HG03432 (cell line): ENCODE measurements around the gene HES4.
"Not testable (repeated sequence)": the region's sequence is repeated elsewhere in the genome, so short reads cannot be mapped to it uniquely, and the experiment has no call there.

Experiments
- ATAC-seq: cut with Tn5 transposase; IDR thresholded peaks from one replicate; pipeline ENCODE4 v1.9.1; 2021; ENCODE audit warnings: mild to moderate bottlenecking, moderate library complexity; ENCODE audit not compliant: unreplicated experiment

The HES4 gene

GRCh38 chr1:1033731-1034438 is 34.0 kb upstream of the HES4 start:
- ATAC-seq = no peak

DNA sequence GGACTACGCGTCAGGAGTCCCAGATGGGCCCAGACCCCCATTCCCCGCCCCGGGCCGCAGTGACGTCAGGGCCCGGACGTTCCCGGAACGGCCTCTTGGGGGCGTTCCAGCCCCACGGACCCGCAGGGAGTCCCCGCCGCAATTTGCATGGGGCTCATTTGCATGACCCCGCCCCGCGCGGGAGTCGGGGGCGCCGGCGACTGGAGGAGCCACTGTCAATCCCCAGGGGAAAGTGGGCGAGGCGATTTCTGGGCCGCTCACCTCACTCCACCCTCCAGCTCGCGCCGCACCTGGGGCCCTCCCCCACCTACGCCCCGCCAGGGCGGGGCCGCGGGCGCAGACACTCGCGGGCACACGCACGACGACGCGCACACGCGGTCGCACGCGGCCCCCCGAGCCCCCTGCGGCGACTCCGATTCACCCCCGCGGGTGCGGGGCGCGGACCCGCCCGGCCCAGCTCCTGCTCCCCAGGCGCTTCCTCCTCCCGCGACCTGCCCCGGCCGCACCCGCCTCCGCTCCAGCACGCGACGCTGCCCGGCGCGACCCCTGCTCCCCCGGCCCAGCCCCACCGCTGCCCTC is 33.2 kb upstream of the HES4 start:
- peak; percentile 79 for ATAC-seq

- ATAC-seq = peak; percentile 11
Measured at GRCh38 chr1:1032424-1032823, 32.5 kb upstream of the HES4 start.

GRCh38 chr1:1031659-1032235 is 31.9 kb upstream of the HES4 start:
- ATAC-seq = no peak

GRCh38 chr1:1030867-1031658 is 31.2 kb upstream of the HES4 start:
- not testable (repeated sequence) for ATAC-seq

DNA sequence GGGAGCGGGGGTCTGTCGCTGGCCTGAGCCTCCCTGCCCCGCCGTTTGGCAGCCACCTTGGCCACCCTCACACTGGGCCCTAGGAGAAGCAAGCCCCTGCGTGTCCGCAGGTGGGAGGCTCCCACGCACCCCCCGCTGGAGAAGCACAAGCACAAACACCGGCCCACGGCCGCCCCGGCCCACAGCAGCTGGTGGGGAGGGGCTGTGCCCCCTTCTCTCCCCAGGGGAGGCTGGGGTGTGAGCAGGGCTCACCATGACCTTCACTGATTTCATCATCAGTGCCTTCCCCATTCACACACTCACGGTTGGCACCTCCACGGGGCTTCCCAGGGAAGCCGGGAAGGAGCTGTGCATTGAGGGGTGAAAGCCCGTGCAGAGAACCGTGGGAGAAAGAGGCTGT is 27.9 kb upstream of the HES4 start:
- ATAC-seq = no peak

GRCh38 chr1:1026599-1027413 is 26.9 kb upstream of the HES4 start:
- no peak for ATAC-seq

- no peak for ATAC-seq
Measured at GRCh38 chr1:1025730-1026129, 25.8 kb upstream of the HES4 start.

GRCh38 chr1:1024771-1025699 is 25.1 kb upstream of the HES4 start:
- no peak for ATAC-seq

GRCh38 chr1:1024149-1024770 is 24.4 kb upstream of the HES4 start:
- ATAC-seq = no peak

DNA sequence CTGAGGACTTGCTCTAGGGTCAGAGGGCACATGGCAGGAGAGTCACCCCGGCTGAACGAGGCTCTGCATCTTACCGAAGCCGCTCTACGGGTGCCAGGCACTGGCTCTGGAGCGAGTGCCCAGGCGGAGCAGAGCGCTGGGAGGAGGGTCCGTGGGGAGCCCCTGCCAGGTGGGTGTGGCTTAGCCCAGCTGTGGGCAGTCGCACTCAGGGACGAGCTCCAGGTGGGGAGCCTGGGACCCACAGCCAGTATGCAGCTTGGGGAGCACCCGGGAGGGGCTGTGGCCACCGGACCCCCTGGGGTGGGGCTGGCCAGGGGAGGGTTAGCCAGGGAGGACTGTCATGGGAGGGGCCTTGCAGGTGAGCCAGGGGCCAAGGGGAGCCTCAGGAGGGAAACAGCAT is 23.8 kb upstream of the HES4 start:
- no peak for ATAC-seq

DNA sequence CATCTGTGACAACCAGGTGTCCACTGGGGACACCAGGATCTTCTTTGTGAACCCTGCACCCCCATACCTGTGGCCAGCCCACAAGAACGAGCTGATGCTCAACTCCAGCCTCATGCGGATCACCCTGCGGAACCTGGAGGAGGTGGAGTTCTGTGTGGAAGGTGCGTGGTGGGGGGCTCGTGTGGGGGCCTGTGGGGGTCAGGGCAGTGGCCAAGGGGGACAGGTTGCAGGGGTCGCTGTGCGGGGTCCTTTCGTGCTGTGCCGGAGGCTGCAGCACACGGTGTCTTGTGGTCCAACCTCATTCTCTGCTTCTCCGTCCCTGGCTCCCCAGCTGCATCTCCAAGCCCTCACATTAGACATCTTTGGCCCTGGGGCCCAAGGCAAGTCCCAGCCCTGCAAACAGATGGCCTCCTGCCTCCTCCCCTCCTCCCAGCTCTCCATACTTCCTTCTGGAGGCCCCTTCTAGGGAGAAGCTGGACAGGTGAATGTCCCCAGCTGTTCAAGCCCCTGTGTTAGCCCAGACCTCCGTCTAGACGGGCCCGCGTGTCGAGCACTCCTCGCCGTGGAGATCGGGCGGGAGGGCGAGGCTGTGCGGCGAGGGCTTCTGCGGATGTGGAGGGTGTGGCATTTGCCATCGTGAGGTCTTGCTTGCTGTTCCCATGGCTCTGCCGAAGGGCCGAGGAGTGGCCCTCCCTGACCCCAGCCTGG is 22.6 kb upstream of the HES4 start:
- no peak for ATAC-seq

DNA sequence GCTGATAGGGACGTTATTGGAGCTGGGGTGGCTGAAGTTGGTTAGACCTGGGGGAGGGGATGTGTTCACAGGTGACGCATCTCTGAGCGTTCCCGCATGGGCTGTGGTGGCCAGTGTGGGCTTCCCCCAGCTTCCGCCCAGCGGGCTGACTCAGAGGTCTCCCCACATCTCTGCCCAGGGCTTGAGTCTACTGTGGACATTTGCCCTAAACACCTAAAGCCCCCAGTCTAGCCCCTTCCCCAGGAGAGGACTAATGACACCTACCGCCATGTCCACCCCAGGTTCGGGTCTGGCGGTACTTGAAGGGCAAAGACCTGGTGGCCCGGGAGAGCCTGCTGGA is 22.0 kb upstream of the HES4 start:
- ATAC-seq = no peak

DNA sequence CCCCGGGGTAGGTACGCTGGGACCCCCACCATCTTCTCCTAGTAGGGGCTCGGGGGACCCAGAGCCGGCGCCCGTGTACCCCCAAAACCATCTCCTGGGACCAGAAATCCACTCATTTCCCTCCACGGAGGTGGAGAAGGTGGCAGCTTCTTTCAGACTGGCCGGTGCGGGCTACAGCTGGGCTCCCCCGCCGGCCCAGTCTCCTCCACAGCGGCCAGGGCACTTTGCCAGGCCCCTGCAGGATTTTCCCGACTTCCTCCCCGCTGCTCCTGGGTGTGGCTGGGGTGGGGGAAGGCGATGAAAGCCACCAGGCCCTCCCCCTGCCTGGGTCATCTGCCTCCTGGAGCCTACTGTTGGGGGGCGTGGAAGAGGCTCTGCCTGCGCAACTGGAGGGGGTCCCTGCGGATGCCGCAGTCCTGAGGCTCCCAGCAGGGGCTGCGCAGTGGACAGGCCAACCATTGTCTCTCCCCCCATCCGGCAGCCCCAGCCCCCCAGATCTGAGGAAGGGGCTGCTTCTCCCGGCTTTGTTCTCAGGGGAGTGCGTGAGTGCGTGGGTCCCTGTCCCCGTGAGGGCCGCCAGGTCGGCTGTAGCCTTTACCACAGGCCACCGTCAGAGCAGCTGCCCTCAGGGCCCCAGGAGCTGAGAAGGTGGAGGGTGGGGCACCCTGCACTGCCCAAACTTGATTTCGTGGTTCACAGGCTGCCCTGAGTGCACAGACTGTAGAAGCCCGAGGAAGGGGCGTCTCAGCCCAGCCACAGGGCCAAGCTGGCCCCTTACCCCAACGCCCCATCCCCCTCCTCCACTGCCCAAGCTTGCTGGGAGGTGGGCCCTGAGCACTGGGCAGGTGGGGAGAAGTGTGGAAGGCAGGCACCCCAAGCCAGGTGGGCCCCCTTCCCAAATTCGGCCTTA is 21.4 kb upstream of the HES4 start:
- no peak for ATAC-seq

- peak; percentile 15 for ATAC-seq
Measured at GRCh38 chr1:1020415-1021009, 20.6 kb upstream of the HES4 start.

DNA sequence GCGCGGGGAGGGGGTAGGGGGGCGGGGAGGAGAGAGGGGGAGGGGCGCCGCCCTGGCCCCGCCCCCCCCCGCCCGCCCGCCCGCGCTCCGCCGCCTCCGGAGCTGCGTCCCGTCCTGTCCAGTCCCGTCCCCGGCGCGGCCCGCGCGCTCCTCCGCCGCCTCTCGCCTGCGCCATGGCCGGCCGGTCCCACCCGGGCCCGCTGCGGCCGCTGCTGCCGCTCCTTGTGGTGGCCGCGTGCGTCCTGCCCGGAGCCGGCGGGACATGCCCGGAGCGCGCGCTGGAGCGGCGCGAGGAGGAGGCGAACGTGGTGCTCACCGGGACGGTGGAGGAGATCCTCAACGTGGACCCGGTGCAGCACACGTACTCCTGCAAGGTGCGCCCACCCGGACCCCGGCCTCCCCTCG is 20.1 kb upstream of the HES4 start, which contains the start of gene AGRN:
Gene AGRN (plus strand): TSS at position 121 of the 405 bp plus-strand sequence. CDS start 53 bp downstream, at position 174.
- peak; percentile 26 for ATAC-seq
